Measurements from ENCODE around the gene TSSK3. TPM values are rescaled to one million over a fixed set of nuclear protein-coding genes. Genes with fewer than 3 reads are reported as not detected.
"Not testable (repeated sequence)": the region's sequence is repeated elsewhere in the genome, so short reads cannot be mapped to it uniquely, and the experiment has no call there.

TSSK3 gene
- total RNA-seq, 1 experiment from 2014 or later = 4.3 TPM

DNA sequence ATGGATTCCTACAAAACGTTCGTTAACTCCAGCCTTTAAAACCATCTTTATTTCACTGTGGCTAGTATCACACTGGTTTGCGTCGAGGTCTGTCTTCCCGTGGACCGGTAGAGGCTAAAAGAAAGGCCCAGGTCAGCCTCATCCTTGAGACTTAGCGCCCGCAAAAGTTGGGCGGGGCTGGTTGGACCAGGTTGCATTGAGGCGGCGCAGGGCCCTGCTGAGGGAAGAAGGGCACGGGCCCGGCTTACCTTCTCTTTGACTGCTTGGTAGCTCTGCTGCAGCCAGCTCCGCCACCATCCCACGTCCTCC is 31.4 kb downstream of the TSSK3 start:
- peak overlapping the region; percentile 85 for H3K27ac ChIP-seq (ENCODE audit: low read depth, low read length, poor library complexity, severe bottlenecking)
- H3K9me3 ChIP-seq (ENCODE audit: low read depth, low read length, poor library complexity, severe bottlenecking) = no peaks in the 10 kb centered on the region
- peaks cover 7% of the 10 kb centered on the region for H3K4me1 ChIP-seq (ENCODE audit: insufficient read depth, low read length, poor library complexity, severe bottlenecking)
- TF ChIP-seq EZH2 (IDR thresholded peaks at IDR 0.05; ENCODE audit: borderline replicate concordance, low read depth, low read length, poor library complexity, severe bottlenecking) = no peak
- TF ChIP-seq, protein P1, sequence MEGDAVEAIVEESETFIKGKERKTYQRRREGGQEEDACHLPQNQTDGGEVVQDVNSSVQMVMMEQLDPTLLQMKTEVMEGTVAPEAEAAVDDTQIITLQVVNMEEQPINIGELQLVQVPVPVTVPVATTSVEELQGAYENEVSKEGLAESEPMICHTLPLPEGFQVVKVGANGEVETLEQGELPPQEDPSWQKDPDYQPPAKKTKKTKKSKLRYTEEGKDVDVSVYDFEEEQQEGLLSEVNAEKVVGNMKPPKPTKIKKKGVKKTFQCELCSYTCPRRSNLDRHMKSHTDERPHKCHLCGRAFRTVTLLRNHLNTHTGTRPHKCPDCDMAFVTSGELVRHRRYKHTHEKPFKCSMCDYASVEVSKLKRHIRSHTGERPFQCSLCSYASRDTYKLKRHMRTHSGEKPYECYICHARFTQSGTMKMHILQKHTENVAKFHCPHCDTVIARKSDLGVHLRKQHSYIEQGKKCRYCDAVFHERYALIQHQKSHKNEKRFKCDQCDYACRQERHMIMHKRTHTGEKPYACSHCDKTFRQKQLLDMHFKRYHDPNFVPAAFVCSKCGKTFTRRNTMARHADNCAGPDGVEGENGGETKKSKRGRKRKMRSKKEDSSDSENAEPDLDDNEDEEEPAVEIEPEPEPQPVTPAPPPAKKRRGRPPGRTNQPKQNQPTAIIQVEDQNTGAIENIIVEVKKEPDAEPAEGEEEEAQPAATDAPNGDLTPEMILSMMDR (conservative IDR thresholded peaks at IDR 0.05; ENCODE audit: low read depth, low read length) = no peak
- H3K36me3 ChIP-seq (ENCODE audit: insufficient read depth, low read length, poor library complexity, severe bottlenecking) = no peaks in the 10 kb centered on the region
- ChIA-PET CTCF (no interaction called here), POLR2A (ENCODE audit: low non-redundant PET) (interaction anchor here (0.6 to 1.3 kb wide), 3 partner anchors 58 to 294 kb away, joined by 4 to 6 read pairs (median 4); partner anchors contain the start of gene MARCKSL1)
- H3K4me3 ChIP-seq (ENCODE audit: low read depth, low read length, poor library complexity, severe bottlenecking) = peak overlapping the region; percentile 70
- BruUV-seq (replicated peaks) = no TSS peak
- H3K27me3 ChIP-seq (replicated peaks; ENCODE audit: insufficient read depth, low read depth, low read length, poor library complexity) = no peaks in the 10 kb centered on the region
- intact Hi-C loops (cut with micrococcal nuclease; ENCODE audit: unreplicated experiment) = loop anchor here (5.0 kb wide), 1 partner anchor 56 kb away; the partner anchor contains the start of gene MARCKSL1
- no peak for DNase-seq (ENCODE audit: low spot score)

DNA sequence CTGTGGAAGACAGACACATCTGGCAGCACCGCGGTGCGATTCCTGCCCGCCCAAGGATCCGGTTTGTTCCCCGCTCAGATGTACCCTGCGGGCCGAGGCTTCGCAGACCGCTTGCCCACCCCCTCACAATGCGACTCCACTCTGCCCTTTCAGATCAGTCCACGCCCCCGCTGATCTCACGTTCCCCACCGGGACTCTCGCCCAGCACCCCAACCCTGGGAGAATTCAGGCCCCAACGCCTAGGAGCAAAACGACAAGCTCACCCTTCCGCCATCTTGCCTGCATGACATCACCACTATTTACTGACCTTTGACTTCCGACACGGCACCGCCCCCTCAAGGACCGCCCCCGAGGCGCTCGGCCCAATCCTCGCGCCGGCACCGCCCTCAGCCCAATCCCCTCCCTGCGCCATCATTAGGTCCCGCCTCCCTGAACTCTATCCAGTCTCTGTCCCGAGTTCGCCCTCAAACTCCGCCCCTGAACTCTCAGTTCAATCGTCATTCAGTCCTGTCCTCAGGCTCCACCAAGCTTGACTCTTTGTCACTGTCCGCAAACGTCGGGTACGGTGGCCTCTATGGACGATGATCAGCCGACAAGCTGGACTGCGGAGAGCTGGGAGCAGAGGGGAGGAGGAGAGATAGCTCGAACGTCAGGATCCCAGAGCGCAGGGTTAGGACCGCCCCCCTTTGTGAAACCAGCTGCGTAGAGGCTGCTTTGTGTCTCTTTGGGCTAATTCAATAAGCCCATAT is 32.0 kb downstream of the TSSK3 start, which contains the start of gene BSDC1:
BSDC1 (minus strand) TSS at position 301 of the 749 bp plus-strand sequence; CDS start at position 274, 27 bp downstream.
- Histone ChIP-seq H3K27ac (ENCODE audit: low read depth, low read length, poor library complexity, severe bottlenecking) (peak within 1 kb of the TSS; percentile 85), H3K9me3 (ENCODE audit: low read depth, low read length, poor library complexity, severe bottlenecking) (no peaks in the 10 kb centered on the region), H3K4me3 (ENCODE audit: low read depth, low read length, poor library complexity, severe bottlenecking) (peak within 1 kb of the TSS; percentile 70), H3K4me1 (ENCODE audit: insufficient read depth, low read length, poor library complexity, severe bottlenecking) (peaks cover 7% of the 10 kb centered on the region), H3K27me3 (replicated peaks; ENCODE audit: insufficient read depth, low read depth, low read length, poor library complexity) (no peaks in the 10 kb centered on the region), H3K36me3 (ENCODE audit: insufficient read depth, low read length, poor library complexity, severe bottlenecking) (no peaks in the 10 kb centered on the region)
- TF ChIP-seq EZH2 (IDR thresholded peaks at IDR 0.05; ENCODE audit: borderline replicate concordance, low read depth, low read length, poor library complexity, severe bottlenecking) = no peak
- TF ChIP-seq, protein P1 (conservative IDR thresholded peaks at IDR 0.05; ENCODE audit: low read depth, low read length) = no peak
- peak; percentile 98 for DNase-seq (ENCODE audit: low spot score)
- BruUV-seq (replicated peaks) = no TSS peak
- intact Hi-C loops (cut with micrococcal nuclease; ENCODE audit: unreplicated experiment) = loop anchor here (5.0 kb wide), 1 partner anchor 57 kb away; the partner anchor contains the start of gene MARCKSL1
- CTCF ChIA-PET = interaction anchor here (1.1 kb wide), 1 partner anchor 312 kb away, joined by 4 read pairs; no protein-coding TSS in a partner anchor
- POLR2A ChIA-PET (ENCODE audit: low non-redundant PET) = interaction anchor here (0.6 to 1.3 kb wide), 4 partner anchors 58 to 293 kb away, joined by 4 to 6 read pairs (median 4); partner anchors contain the start of gene MARCKSL1

DNA sequence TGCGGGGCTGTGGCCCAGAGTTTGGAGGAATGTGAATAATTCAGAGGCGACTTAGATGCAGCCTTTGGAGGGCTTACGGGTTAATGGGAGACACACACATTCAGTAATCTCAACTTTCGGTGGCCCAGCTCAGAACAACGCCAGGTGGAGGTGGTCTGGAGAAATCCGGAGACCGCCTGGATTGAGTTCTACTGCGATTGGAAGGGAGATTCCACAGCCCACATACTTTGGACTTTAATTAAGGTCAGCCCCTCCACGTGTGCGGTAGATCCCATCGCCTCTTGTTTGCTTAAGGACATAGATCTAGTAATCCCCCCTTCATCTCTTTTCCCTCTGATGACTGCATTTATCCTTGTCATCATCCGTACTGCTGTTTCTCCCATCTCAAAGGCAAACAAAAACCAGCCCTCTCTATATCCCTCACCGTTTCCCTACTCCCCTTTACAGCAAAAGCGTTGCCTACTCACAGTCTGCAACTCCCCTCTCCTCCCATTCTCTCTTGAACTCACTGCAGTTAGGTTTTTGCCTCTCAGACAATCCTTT is 32.6 kb downstream of the TSSK3 start:
- peaks cover 7% of the 10 kb centered on the region for H3K4me1 ChIP-seq (ENCODE audit: insufficient read depth, low read length, poor library complexity, severe bottlenecking)
- intact Hi-C loops (cut with micrococcal nuclease; ENCODE audit: unreplicated experiment) = loop anchor here (5.0 kb wide), 1 partner anchor 58 kb away; the partner anchor contains the start of gene MARCKSL1
- H3K9me3 ChIP-seq (ENCODE audit: low read depth, low read length, poor library complexity, severe bottlenecking) = no peaks in the 10 kb centered on the region
- TSS peak; percentile 91 for BruUV-seq (replicated peaks)
- peak; percentile 26 for DNase-seq (ENCODE audit: low spot score)
- peak overlapping the region; percentile 85 for H3K27ac ChIP-seq (ENCODE audit: low read depth, low read length, poor library complexity, severe bottlenecking)
- no peak for TF ChIP-seq EZH2 (IDR thresholded peaks at IDR 0.05; ENCODE audit: borderline replicate concordance, low read depth, low read length, poor library complexity, severe bottlenecking)
- TF ChIP-seq, protein P1 (conservative IDR thresholded peaks at IDR 0.05; ENCODE audit: low read depth, low read length) = no peak
- POLR2A ChIA-PET (ENCODE audit: low non-redundant PET) = interaction anchor here (0.6 to 1.3 kb wide), 4 partner anchors 59 to 94 kb away, joined by 3 to 5 read pairs (median 4); partner anchors contain the start of gene MARCKSL1
- peak overlapping the region; percentile 70 for H3K4me3 ChIP-seq (ENCODE audit: low read depth, low read length, poor library complexity, severe bottlenecking)
- CTCF ChIA-PET = interaction anchor here (1.1 kb wide), 1 partner anchor 311 kb away, joined by 4 read pairs; no protein-coding TSS in a partner anchor
- H3K36me3 ChIP-seq (ENCODE audit: insufficient read depth, low read length, poor library complexity, severe bottlenecking) = no peaks in the 10 kb centered on the region
- no peaks in the 10 kb centered on the region for H3K27me3 ChIP-seq (replicated peaks; ENCODE audit: insufficient read depth, low read depth, low read length, poor library complexity)

DNA sequence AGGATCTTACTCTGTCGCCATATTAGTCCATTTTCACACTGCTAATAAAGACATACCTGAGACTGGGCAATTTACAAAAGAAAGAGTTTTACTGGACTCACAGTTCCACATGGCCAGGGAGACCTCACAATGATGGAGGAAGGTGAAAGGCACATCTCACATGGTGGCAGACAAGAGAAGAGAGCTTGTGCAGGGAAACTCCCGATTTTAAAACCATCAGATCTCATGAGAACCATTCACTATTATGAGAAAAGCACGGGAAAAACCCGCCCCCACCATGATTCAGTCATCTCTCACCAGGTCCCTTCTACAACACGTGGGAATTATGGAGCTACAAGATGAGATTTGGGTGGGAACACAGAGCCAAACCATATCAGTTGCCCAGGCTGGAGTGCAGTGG is 34.2 kb downstream of the TSSK3 start:
- H3K27ac ChIP-seq (ENCODE audit: low read depth, low read length, poor library complexity, severe bottlenecking); DNase-seq (ENCODE audit: low spot score); POLR2A ChIA-PET (ENCODE audit: low non-redundant PET); H3K4me1 ChIP-seq (ENCODE audit: insufficient read depth, low read length, poor library complexity, severe bottlenecking); H3K4me3 ChIP-seq (ENCODE audit: low read depth, low read length, poor library complexity, severe bottlenecking); H3K27me3 ChIP-seq (replicated peaks; ENCODE audit: insufficient read depth, low read depth, low read length, poor library complexity); intact Hi-C loops (cut with micrococcal nuclease; ENCODE audit: unreplicated experiment); H3K36me3 ChIP-seq (ENCODE audit: insufficient read depth, low read length, poor library complexity, severe bottlenecking); BruUV-seq (replicated peaks); H3K9me3 ChIP-seq (ENCODE audit: low read depth, low read length, poor library complexity, severe bottlenecking): not testable (repeated sequence)
- CTCF ChIA-PET = interaction anchor here (0.6 kb wide), 1 partner anchor 1002 kb away, joined by 5 read pairs; no protein-coding TSS in a partner anchor
